Keratinocyte (primary cell): ENCODE results near the gene KLHDC3. TPM values are rescaled to one million over a fixed set of nuclear protein-coding genes. Genes with fewer than 3 reads are reported as not detected.

Experiments
- DNase-seq: peaks from one replicate; pipeline ENCODE4 v3.0.0-alpha.2; 2011; ENCODE audit warnings: low read depth, missing footprints, low spot score
- FAIRE-seq: peaks from 2 replicates; lab custom pipeline; 2011; peaks lifted over from hg19 to GRCh38; lab: Jason Lieb, UNC
- H2AFZ ChIP-seq: 2 replicates; pipeline ENCODE4 v1.6.0; 2012; ENCODE audit warnings: low read length, control low read depth, inconsistent platforms; ENCODE audit not compliant: control insufficient read depth
- H3K27ac ChIP-seq: 2 replicates; pipeline ENCODE4 v1.5.1; 2011; ENCODE audit warnings: low read length; ENCODE audit not compliant: control insufficient read depth, insufficient read depth
- H3K27me3 ChIP-seq: 3 replicates; pipeline ENCODE4 v1.6.0; 2011; ENCODE audit warnings: low read length; ENCODE audit not compliant: control insufficient read depth, insufficient read depth; ENCODE audit errors: extremely low read depth
- H3K36me3 ChIP-seq, 2 experiments: 2 replicates in 1 of 2; 3 replicates in 1 of 2; pipeline ENCODE4 v1.5.1; 2011; ENCODE audit warnings: low read length in 2 of 2, mild to moderate bottlenecking in 1 of 2; ENCODE audit not compliant: control insufficient read depth in 2 of 2, insufficient read depth in 2 of 2; ENCODE audit errors: extremely low read depth in 1 of 2
- H3K4me1 ChIP-seq: 3 replicates; pipeline ENCODE4 v1.5.1; 2011; ENCODE audit warnings: low read length; ENCODE audit not compliant: control insufficient read depth, insufficient read depth; ENCODE audit errors: extremely low read depth
- H3K4me2 ChIP-seq: 3 replicates; pipeline ENCODE4 v1.6.0; 2011; ENCODE audit warnings: low read depth, low read length; ENCODE audit not compliant: control insufficient read depth, insufficient read depth; ENCODE audit errors: extremely low read depth
- H3K4me3 ChIP-seq, 3 experiments: fragments of 200-600 bp in 1 of 3; sonication (generic) in 1 of 3; 2 replicates in 2 of 3; 3 replicates in 1 of 3; pipeline ENCODE4 v1.5.1; 2011 to 2016; ENCODE audit warnings: low read length in 3 of 3, mild to moderate bottlenecking in 3 of 3, control low read depth in 2 of 3, inconsistent platforms in 1 of 3, low read depth in 1 of 3, mixed read lengths in 1 of 3, mixed run types in 1 of 3, moderate library complexity in 1 of 3; ENCODE audit not compliant: control insufficient read depth in 2 of 3, insufficient read depth in 2 of 3; ENCODE audit errors: extremely low read depth in 1 of 3
- H3K79me2 ChIP-seq: 2 replicates; pipeline ENCODE4 v1.6.0; 2012; ENCODE audit warnings: low read length; ENCODE audit not compliant: control insufficient read depth, insufficient read depth
- H3K9ac ChIP-seq: 3 replicates; pipeline ENCODE4 v1.6.0; 2011; ENCODE audit warnings: low read length; ENCODE audit not compliant: control insufficient read depth, insufficient read depth; ENCODE audit errors: extremely low read depth
- H3K9me1 ChIP-seq: 3 replicates; pipeline ENCODE4 v1.6.0; 2011; ENCODE audit warnings: low read length; ENCODE audit not compliant: control insufficient read depth, insufficient read depth; ENCODE audit errors: extremely low read depth
- H3K9me3 ChIP-seq: 2 replicates; pipeline ENCODE4 v1.5.1; 2012; ENCODE audit warnings: low read depth, low read length; ENCODE audit not compliant: control insufficient read depth
- H4K20me1 ChIP-seq: 3 replicates; pipeline ENCODE4 v1.6.0; 2011; ENCODE audit warnings: low read length; ENCODE audit not compliant: control insufficient read depth, insufficient read depth; ENCODE audit errors: extremely low read depth
- EZH2 ChIP-seq: IDR thresholded peaks from one replicate; pipeline ENCODE4 v1.6.1; 2012; ENCODE audit warnings: inconsistent platforms, mild to moderate bottlenecking, low read length, moderate library complexity
- dilution Hi-C: fragments of 300-500 bp; cut with MboI; formaldehyde crosslinking; loops from one replicate; pipeline ENCODE4 v1.7.0; 2020; ENCODE audit warnings: low sequenced_read_pairs; ENCODE audit not compliant: extremely low pct_ligation_motif_present
- polyA plus RNA-seq, 5 experiments: library from polyadenylated mRNA; depleted of rRNA in 3 of 5; stranded (reverse) in 3 of 5; stranded (forward) in 1 of 5; unstranded in 1 of 5; fragments of >200 nt; gene quantifications; 1 replicate in 1 of 5; 2 replicates in 3 of 5; 3 replicates in 1 of 5; pipeline versions ENCODE4 v1.2.1 to v1.2.3, GENCODE V29; 2011 to 2012; ENCODE audit warnings: missing spikeins in 2 of 5, low read depth in 1 of 5, low replicate concordance in 1 of 5
- TF ChIP-seq, protein P1 (sequence below), 3 experiments: IDR thresholded peaks in 1 of 3; conservative IDR thresholded peaks in 1 of 3; optimal IDR thresholded peaks in 1 of 3; 2 replicates in 2 of 3; 3 replicates in 1 of 3; pipeline versions ENCODE3 to v1.5.1; 2011; ENCODE audit warnings: low read length in 3 of 3, mild to moderate bottlenecking in 3 of 3, moderate library complexity in 2 of 3, control low read depth in 1 of 3, inconsistent platforms in 1 of 3; ENCODE audit not compliant: insufficient read depth in 2 of 3; ENCODE audit errors: extremely low read depth in 1 of 3

Gene KLHDC3
- polyA plus RNA-seq, 1 donor (not counting 4 experiments of a cell fraction or from before 2014, with no cell fraction given) = 24.8 TPM

GRCh38 chr6:42968783-42969182 lies 45.3 kb upstream of the KLHDC3 start:
- no peaks in the 10 kb centered on the region for H4K20me1 ChIP-seq
- H3K27me3 ChIP-seq = no peaks in the 10 kb centered on the region
- H3K9me3 ChIP-seq = no peaks in the 10 kb centered on the region
- DNase-seq (no peak), FAIRE-seq (no peak)
- no peak overlapping the region for H3K4me3 ChIP-seq
- peaks cover 2% of the 10 kb centered on the region for H3K9me1 ChIP-seq
- peaks cover 6% of the 10 kb centered on the region for H3K4me1 ChIP-seq
- TF ChIP-seq EZH2 = no peak
- TF ChIP-seq, protein P1, sequence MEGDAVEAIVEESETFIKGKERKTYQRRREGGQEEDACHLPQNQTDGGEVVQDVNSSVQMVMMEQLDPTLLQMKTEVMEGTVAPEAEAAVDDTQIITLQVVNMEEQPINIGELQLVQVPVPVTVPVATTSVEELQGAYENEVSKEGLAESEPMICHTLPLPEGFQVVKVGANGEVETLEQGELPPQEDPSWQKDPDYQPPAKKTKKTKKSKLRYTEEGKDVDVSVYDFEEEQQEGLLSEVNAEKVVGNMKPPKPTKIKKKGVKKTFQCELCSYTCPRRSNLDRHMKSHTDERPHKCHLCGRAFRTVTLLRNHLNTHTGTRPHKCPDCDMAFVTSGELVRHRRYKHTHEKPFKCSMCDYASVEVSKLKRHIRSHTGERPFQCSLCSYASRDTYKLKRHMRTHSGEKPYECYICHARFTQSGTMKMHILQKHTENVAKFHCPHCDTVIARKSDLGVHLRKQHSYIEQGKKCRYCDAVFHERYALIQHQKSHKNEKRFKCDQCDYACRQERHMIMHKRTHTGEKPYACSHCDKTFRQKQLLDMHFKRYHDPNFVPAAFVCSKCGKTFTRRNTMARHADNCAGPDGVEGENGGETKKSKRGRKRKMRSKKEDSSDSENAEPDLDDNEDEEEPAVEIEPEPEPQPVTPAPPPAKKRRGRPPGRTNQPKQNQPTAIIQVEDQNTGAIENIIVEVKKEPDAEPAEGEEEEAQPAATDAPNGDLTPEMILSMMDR (optimal IDR thresholded peaks at IDR 0.05 in 1 of 3, IDR thresholded peaks at IDR 0.05 in 1 of 3, conservative IDR thresholded peaks at IDR 0.05 in 1 of 3; ENCODE audit: extremely low read depth in 1 of 3, insufficient read depth in 2 of 3, low read length in 3 of 3) = no peak
- no peak overlapping the region for H3K27ac ChIP-seq
- dilution Hi-C loops = no loop called here
- H3K9ac ChIP-seq = no peak overlapping the region
- H3K79me2 ChIP-seq = no peaks in the 10 kb centered on the region
- H3K36me3 ChIP-seq = peaks cover 14 to 21% of the 10 kb centered on the region in 2 experiments
- no peak overlapping the region for H2AFZ ChIP-seq
- H3K4me2 ChIP-seq = no peak overlapping the region

- H3K4me2 ChIP-seq = no peak overlapping the region
- TF ChIP-seq, protein P1 (optimal IDR thresholded peaks at IDR 0.05 in 1 of 3, IDR thresholded peaks at IDR 0.05 in 1 of 3, conservative IDR thresholded peaks at IDR 0.05 in 1 of 3; ENCODE audit: extremely low read depth in 1 of 3, insufficient read depth in 2 of 3, low read length in 3 of 3) = no peak
- no peak for TF ChIP-seq EZH2
- peaks cover 6% of the 10 kb centered on the region for H3K4me1 ChIP-seq
- H3K9me3 ChIP-seq = no peaks in the 10 kb centered on the region
- H3K27me3 ChIP-seq = no peaks in the 10 kb centered on the region
- no peak overlapping the region for H3K4me3 ChIP-seq
- peaks cover 13 to 18% of the 10 kb centered on the region in 2 experiments for H3K36me3 ChIP-seq
- no peak overlapping the region for H3K9ac ChIP-seq
- no peak overlapping the region for H3K27ac ChIP-seq
- FAIRE-seq = no peak
- peaks cover 3% of the 10 kb centered on the region for H3K9me1 ChIP-seq
- no peak overlapping the region for H2AFZ ChIP-seq
- H3K79me2 ChIP-seq = no peaks in the 10 kb centered on the region
- dilution Hi-C loops = no loop called here
- DNase-seq = no peak
- no peaks in the 10 kb centered on the region for H4K20me1 ChIP-seq
Measured at GRCh38 chr6:42969431-42969830, 44.6 kb upstream of the KLHDC3 start.
